ELR (cell line): Measurements from ENCODE around the gene CERK.
"Not testable (repeated sequence)": the region's sequence is repeated elsewhere in the genome, so short reads cannot be mapped to it uniquely, and the experiment has no call there.

ENCODE experiments used
- DNase-seq: peaks from one replicate; pipeline ENCODE4 v3.0.0-alpha.2; 2015; ENCODE audit warnings: low read depth

The CERK gene

GRCh38 chr22:46748908-46749675 is 11.0 kb upstream of the CERK start:
- peak; percentile 44 for DNase-seq

DNA sequence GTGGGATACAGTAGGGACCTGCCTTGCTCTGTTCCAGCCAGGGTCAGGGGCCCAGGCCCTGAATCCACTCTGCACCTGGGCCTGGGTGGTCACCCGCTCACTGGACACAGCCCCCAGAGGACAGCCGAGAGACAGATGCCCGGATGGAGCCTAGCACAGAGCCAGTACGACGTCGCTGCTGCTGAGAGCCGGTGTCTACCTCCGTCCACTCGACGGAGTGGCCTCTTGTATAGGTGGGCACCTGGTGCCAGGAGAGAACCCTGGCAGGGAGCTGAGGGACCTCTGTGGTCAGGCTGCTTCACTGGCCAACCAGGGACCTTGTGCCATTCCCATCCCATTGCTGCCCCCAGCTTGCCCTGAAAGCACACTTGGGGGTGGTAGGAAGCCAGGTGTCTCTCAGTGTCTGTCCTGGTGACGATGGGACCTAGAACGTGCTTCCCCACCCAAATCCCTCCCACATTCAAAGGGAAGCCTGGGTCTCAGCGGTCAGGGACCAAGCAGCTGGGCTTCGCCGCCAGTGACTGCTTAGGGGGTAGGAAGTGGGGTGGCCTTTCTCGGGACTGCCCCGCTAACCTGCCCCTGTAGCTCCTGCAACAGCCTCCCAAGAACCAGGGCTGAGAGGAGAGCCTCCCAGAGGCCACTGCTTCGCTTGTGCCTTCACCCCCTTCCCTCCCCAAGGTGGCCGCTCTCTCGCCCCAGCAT is 10.3 kb upstream of the CERK start:
- DNase-seq = no peak

GRCh38 chr22:46747646-46748045 is 9.6 kb upstream of the CERK start:
- no peak for DNase-seq

GRCh38 chr22:46746620-46747019 is 8.6 kb upstream of the CERK start:
- DNase-seq = no peak

DNA sequence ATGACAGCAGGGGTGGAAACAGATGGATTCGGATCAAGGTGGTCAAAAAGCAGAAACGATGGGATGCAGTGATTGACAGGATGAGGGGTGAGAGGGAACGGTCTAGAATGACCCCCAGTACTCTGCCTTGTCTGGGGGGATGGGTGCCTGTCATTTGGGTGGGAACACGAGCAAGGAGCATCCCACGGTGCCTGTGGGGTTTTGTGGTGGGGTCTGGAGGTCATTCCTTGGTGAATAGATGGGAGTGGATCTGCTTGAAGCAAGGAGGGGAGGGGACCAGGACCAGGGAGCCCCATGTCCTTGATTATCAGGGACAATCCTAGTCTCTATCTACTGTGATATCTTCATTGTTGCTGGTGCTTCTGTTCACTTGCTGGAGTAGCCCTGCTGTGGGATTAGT is 8.1 kb upstream of the CERK start:
- DNase-seq = no peak

- DNase-seq = no peak
These were observed 6.5 kb upstream of the CERK start for GRCh38 chr22:46744581-46744980.

GRCh38 chr22:46742576-46743221 is 4.6 kb upstream of the CERK start:
- no peak for DNase-seq

GRCh38 chr22:46741974-46742519 is 4.0 kb upstream of the CERK start:
- no peak for DNase-seq

GRCh38 chr22:46740910-46741780 is 3.1 kb upstream of the CERK start:
- no peak for DNase-seq

DNA sequence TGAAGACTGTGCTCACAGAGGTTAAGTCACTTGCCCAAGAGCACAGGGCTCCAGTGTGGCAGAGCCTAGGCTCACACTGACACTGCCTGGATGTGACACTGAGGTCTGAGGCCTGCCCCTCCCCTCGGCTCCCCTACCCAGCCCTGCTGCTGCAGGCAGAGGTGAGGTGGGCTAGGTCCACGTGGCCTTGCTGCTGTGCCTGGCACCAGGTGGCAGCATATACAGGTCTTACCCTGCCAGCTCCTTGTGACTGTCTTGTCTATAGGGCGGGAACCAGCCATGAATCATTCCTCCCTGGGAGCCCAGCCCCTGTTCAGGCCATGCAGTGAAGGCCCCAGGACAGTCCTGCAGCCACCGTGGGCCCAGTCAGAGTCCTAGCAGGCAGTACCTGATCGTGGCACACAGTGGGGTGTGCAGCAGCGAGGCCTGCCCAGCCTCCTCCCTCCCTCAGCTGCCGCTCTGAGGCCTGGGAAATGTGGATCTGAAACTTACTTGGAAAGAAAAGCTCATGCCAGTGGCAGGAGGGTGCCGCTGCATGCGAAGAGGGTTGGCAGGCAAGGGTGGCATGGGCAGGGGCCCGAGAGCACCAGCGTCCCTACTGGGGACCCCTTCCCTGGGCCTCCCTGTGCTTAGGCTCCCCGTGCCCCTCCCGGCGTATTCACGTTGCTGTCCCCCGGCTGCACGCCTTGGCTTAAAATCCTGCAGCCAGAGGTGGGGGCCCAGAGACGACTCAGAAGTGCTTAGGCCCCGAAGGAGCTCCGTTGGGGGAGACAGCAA is 1.2 kb upstream of the CERK start:
- DNase-seq = peak; percentile 89

- DNase-seq = peak; percentile 68
These were observed 618 bp upstream of the CERK start for GRCh38 chr22:46738647-46739093.

DNA sequence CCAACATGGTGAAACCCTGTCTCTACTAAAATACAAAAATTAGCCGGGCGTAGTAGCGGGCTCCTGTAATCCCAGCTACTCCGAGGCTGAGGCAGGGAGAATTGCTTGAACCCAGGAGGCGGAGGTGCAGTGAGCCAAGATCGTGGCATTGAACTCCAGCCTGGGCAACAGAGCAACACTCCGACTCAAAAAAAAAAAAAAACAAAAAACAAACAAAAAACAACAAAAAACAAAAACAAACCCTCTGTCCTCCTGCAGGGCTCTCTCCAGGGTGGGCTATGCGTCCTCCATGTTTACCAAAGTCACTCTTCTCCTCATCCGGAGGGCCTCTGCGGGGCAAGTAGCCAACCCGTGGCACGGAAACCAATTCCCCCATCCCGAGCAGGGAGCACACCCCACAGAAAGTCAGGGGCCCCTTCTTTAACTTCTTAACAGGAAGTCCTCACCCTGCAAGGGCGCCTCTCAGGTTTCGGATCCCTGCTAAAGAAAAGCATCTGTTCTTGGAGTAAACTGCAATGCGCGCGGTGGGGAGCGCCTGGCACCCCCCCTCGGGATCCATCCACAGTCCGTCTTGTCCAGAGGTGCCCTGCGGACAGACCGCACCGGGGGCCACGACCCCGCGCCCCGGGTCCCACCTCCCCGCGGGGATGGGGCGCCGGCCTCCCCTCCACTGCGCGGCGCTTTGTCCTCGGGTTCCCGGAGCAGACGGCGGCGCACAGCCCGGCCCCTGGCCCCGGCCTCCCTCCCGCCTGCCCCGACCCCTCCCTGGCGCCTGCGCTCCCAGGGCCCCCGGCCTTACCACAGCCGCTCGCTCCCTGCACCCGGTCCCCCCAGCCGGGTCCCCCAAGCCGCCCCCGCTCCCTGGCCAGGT is 712 bp downstream of the CERK start:
- peak; percentile 51 for DNase-seq

GRCh38 chr22:46736705-46737104 is 1.3 kb downstream of the CERK start:
- no peak for DNase-seq

DNA sequence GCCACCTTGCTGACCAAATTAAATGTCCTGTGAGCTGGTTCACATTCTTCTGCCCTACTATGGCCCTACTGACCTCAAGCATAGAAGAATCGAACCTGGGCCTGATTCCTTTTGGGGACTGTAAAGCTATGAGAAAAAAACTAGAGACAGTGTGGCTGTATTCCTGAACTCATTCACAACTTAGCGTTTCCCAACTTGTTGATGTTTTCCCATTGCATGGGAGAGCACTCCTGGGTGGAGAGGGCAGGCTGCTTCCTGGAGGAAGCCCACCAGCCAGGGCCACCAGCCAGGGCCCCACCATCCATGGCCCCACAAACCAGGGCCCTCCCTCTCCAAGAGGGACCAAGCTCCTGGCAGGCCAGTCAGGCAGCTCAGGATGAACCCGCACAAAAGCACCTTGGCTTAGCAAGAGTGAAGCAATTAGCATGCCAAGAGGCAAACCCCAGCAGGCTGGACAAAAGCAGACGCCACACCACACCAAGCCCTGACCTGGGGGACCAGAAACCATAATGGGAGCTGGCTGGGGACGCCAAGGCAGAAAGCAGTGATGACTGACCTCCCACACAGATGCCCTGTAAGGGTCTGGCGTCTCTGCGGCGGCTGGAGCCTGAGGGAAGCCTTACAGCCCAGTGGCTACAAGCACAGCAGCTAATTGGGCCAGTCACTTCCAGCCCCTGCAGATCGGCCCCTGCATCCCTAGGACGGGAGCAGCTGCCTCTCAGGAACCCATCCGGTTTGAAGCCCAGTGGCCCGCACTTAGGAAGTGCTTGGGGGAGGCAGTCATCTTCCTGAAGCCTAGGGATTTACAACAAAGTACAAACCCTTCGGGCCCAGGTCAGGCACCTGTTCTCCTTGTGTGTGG is 2.1 kb downstream of the CERK start:
- no peak for DNase-seq

DNA sequence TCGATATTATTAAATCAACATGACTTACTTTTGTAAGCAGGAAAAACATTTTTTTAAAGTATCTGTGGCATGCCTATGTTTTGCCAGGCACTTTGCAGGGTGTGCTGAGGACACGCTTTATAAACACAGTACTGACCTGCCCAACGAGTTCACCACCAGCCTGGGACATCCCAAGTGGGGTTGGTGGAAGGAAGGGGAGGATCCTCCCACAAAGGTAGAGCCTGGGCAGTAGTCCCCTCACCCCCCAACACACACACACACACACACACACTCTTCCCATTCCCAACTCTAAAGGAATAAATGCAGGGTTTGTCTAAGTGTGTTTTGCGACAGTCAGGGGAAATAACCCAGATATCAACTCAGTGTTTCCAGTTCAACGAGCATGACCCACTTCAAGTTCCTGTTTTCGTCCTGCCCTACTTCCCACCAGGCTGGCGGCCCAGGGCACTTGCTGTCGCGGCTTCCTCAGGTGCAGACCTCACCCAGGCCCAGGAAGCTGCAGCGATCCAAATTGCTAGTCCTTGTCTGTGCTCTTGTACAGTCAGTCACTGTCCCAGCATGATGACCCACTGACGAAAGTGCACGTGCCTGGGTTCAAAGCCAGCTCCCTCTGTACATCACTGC is 3.1 kb downstream of the CERK start:
- DNase-seq = no peak

DNA sequence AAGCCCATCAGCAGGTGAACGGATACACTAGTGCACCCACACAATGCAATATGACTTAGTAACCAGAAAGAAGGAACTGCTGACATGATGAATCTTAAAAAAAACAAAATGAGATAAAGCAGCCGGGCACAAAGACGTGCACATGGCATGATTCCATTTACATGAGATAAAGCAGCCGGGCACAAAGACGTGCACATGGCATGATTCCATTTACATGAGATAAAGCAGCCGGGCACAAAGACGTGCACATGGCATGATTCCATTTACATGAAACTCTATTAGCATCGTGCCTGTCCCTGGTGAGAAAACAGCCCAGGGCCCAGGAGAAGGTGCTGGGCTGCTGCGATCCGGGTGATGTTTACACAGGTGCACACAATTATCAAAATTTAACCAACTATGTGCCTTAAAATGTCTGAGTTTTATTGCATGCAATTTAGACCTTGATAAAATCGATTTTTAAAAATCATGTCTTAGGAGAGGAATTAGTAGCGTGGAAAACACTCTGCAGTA is 3.8 kb downstream of the CERK start:
- not testable (repeated sequence) for DNase-seq

DNA sequence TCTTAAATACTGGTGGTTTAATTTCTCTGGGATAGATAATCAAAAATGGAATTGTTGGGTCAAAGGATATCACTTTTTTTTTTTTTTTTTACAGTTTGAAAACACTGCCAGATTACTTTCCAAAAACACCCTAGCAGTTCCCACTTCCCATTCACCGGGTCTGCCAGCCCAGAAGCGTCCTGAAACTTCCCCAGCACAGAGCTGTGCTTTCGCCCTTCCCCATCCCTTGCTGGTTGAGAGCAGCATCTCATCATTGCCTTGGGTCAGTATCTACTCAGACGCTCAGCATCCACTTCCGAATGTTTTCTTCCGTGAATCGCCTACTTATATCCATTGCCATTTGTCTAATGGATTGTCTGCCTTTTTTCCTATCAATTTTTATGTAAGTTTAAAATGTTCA is 5.5 kb downstream of the CERK start:
- DNase-seq = no peak

GRCh38 chr22:46732041-46732379 is 6.0 kb downstream of the CERK start:
- no peak for DNase-seq
